Progenitor cell of endocrine pancreas (in vitro differentiated cells): Measurements from ENCODE around the gene NKD1. TPM values are rescaled to one million over a fixed set of nuclear protein-coding genes. Genes with fewer than 3 reads are reported as not detected.
"Not testable (repeated sequence)": the region's sequence is repeated elsewhere in the genome, so short reads cannot be mapped to it uniquely, and the experiment has no call there.

Source experiments
- DNase-seq: peaks from one replicate; pipeline ENCODE4 v3.0.0; 2021; ENCODE audit warnings: low spot score; ENCODE audit not compliant: unreplicated experiment
- H3K27ac Mint-ChIP-seq: 2 replicates; pipeline ENCODE4 v1.8.0; 2021; ENCODE audit warnings: mild to moderate bottlenecking, moderate library complexity, mixed read lengths
- H3K27me3 Mint-ChIP-seq: 2 replicates; pipeline ENCODE4 v1.8.0; 2021; ENCODE audit warnings: mixed read lengths
- H3K36me3 Mint-ChIP-seq: 2 replicates; pipeline ENCODE4 v1.8.0; 2022; ENCODE audit warnings: mixed read lengths; ENCODE audit not compliant: insufficient read depth
- H3K4me1 Mint-ChIP-seq: 2 replicates; pipeline ENCODE4 v1.8.0; 2021; ENCODE audit warnings: low read depth, mixed read lengths
- H3K4me3 Mint-ChIP-seq: 2 replicates; pipeline ENCODE4 v1.8.0; 2021; ENCODE audit warnings: low read depth, mild to moderate bottlenecking, moderate library complexity, mixed read lengths
- H3K9me3 Mint-ChIP-seq: 2 replicates; pipeline ENCODE4 v1.8.0; 2021; ENCODE audit warnings: low read depth, mixed read lengths
- CTCF ChIP-seq: fragments of 200-600 bp; sonication (generic); IDR thresholded peaks from one replicate; pipeline ENCODE4 v1.5.0; 2021; ENCODE audit warnings: antibody characterized with exemption, mild to moderate bottlenecking; ENCODE audit not compliant: unreplicated experiment
- total RNA-seq: library from RNA; stranded (reverse); gene quantifications from 2 replicates; pipeline ENCODE4 v1.2.1, GENCODE V29; 2021

NKD1 gene
- total RNA-seq, 1 donor from 2014 or later: 3.0 TPM

- Mint-ChIP-seq H3K9me3 (no peaks in the 10 kb centered on the region), H3K4me1 (peaks cover 4% of the 10 kb centered on the region), H3K27ac (no peak overlapping the region), H3K27me3 (peaks cover 13% of the 10 kb centered on the region), H3K36me3 (no peaks in the 10 kb centered on the region), H3K4me3 (no peak overlapping the region)
- DNase-seq: no peak
- TF ChIP-seq CTCF: no peak
These were observed 46.1 kb upstream of the NKD1 start for GRCh38 chr16:50501986-50502615.

GRCh38 chr16:50502616-50503011, 45.6 kb upstream of the NKD1 start:
- Mint-ChIP-seq H3K27ac (no peak overlapping the region), H3K4me1 (peaks cover 4% of the 10 kb centered on the region), H3K4me3 (no peak overlapping the region), H3K27me3 (peaks cover 13% of the 10 kb centered on the region), H3K36me3 (no peaks in the 10 kb centered on the region), H3K9me3 (no peaks in the 10 kb centered on the region)
- TF ChIP-seq CTCF: no peak
- DNase-seq: no peak

- not testable (repeated sequence) for H3K4me3 Mint-ChIP-seq
These were observed 44.2 kb upstream of the NKD1 start for GRCh38 chr16:50503868-50504531.

GRCh38 chr16:50505115-50505514, 43.1 kb upstream of the NKD1 start:
- no peak for TF ChIP-seq CTCF
- H3K9me3 Mint-ChIP-seq: peaks cover 4% of the 10 kb centered on the region

More at GRCh38 chr16:50503868-50504531, 44.2 kb upstream of the NKD1 start:
- not testable (repeated sequence) for DNase-seq, H3K4me1 Mint-ChIP-seq, H3K27ac Mint-ChIP-seq, H3K36me3 Mint-ChIP-seq, H3K9me3 Mint-ChIP-seq
- H3K27me3 Mint-ChIP-seq: peaks cover 13% of the 10 kb centered on the region

GRCh38 chr16:50505714-50506542, 42.3 kb upstream of the NKD1 start:
- Mint-ChIP-seq H3K9me3 (peaks cover 4% of the 10 kb centered on the region), H3K27ac (peak overlapping the region; percentile 63), H3K27me3 (peaks cover 13% of the 10 kb centered on the region), H3K4me1 (peaks cover 4% of the 10 kb centered on the region), H3K36me3 (no peaks in the 10 kb centered on the region), H3K4me3 (no peak overlapping the region)
- DNase-seq: no peak
- no peak for TF ChIP-seq CTCF

More at GRCh38 chr16:50505115-50505514, 43.1 kb upstream of the NKD1 start:
- no peak for DNase-seq
- Mint-ChIP-seq H3K4me3 (no peak overlapping the region), H3K36me3 (no peaks in the 10 kb centered on the region), H3K27me3 (peaks cover 13% of the 10 kb centered on the region), H3K27ac (no peak overlapping the region), H3K4me1 (peaks cover 4% of the 10 kb centered on the region)
